SU-DHL-6 (cell line): ENCODE results near the gene DIP2C.

Experiments
- H2AFZ ChIP-seq: fragments of 200-600 bp; sonication (generic); 2 replicates; pipeline ENCODE4 v1.6.1; 2014; ENCODE audit warnings: low read depth, mild to moderate bottlenecking, moderate library complexity, mixed read lengths, antibody characterized with exemption, low read length; ENCODE audit not compliant: severe bottlenecking
- H3F3A ChIP-seq: fragments of 200-600 bp; shearing (Covaris generic); 2 replicates; pipeline ENCODE4 v1.6.0; 2016; ENCODE audit warnings: antibody characterized with exemption, mild to moderate bottlenecking; ENCODE audit not compliant: insufficient read depth
- H3K27ac ChIP-seq: fragments of 200-600 bp; sonication (generic); 2 replicates; pipeline ENCODE4 v1.5.1; 2016; ENCODE audit warnings: low read depth, mild to moderate bottlenecking, low read length, moderate library complexity, mixed read lengths
- H3K27me3 ChIP-seq: fragments of 200-600 bp; sonication (generic), shearing (Covaris generic); 2 replicates; pipeline ENCODE4 v1.6.0; 2014; ENCODE audit warnings: mild to moderate bottlenecking, low read length
- H3K36me3 ChIP-seq: fragments of 200-600 bp; sonication (generic); 2 replicates; pipeline ENCODE4 v1.6.1; 2014; ENCODE audit warnings: mild to moderate bottlenecking, low read length, mixed read lengths
- H3K4me2 ChIP-seq: fragments of 300-600, 200-600 bp; shearing (Covaris generic), sonication (generic); 2 replicates; pipeline ENCODE4 v1.6.0; 2014; ENCODE audit warnings: low read length, low read depth, mild to moderate bottlenecking; ENCODE audit not compliant: poor library complexity, severe bottlenecking
- H3K4me3 ChIP-seq: fragments of 200-600 bp; sonication (generic); 2 replicates; pipeline ENCODE4 v1.5.1; 2014; ENCODE audit warnings: antibody characterized with exemption, low read length, mild to moderate bottlenecking, mixed read lengths; ENCODE audit not compliant: insufficient read depth, poor library complexity, severe bottlenecking
- H3K79me2 ChIP-seq: fragments of 200-600 bp; sonication (generic); 2 replicates; pipeline ENCODE4 v1.6.1; 2014; ENCODE audit warnings: mild to moderate bottlenecking, low read length, moderate library complexity; ENCODE audit not compliant: insufficient read depth
- H3K9ac ChIP-seq: fragments of 200-600 bp; sonication (generic); 2 replicates; pipeline ENCODE4 v1.7.0; 2014; ENCODE audit warnings: mild to moderate bottlenecking, low read length
- H3K9me2 ChIP-seq: fragments of 200-600 bp; sonication (generic); replicated peaks from 2 replicates; pipeline ENCODE4 v1.6.1; 2014; ENCODE audit warnings: low read length; ENCODE audit not compliant: insufficient read depth
- H3K9me3 ChIP-seq: fragments of 200-600 bp; sonication (generic); 2 replicates; pipeline ENCODE4 v1.6.1; 2014; ENCODE audit warnings: low read length, mixed read lengths; ENCODE audit not compliant: insufficient read depth
- H4K20me1 ChIP-seq: fragments of 200-600 bp; sonication (generic); 2 replicates; pipeline ENCODE4 v1.6.1; 2014; ENCODE audit warnings: low read depth, mild to moderate bottlenecking, antibody characterized with exemption, low read length, moderate library complexity, mixed read lengths
- CTCF ChIP-seq: fragments of 200-600 bp; sonication (generic); IDR thresholded peaks from one replicate; pipeline ENCODE4 v1.5.1; 2017; ENCODE audit warnings: antibody characterized with exemption, mild to moderate bottlenecking, low read length, moderate library complexity; ENCODE audit not compliant: insufficient read depth, poor library complexity, severe bottlenecking
- EZH2phosphoT487 ChIP-seq: fragments of 200-600 bp; sonication (generic), shearing (Covaris generic); conservative IDR thresholded peaks from 2 replicates; pipeline ENCODE4 v1.6.1; 2018; ENCODE audit warnings: mild to moderate bottlenecking, antibody characterized with exemption, low read length, moderate library complexity, mixed read lengths

DIP2C gene

DNA sequence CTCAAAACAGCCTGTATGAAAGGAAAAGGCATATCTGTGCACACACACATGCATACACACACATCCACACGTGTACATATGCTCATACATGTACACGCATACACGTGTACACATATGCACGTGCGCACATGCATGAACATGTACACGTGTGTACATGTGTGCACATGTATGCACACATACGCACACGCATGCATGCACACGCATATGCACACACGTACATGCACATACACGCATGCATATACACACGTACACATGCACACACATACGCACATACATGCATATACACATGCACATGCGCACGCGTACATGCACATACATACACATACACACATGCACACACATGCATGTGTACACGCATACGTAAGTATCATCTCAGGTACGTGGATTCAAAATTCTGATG lies 19.4 kb downstream of the DIP2C start:
- no peak for TF ChIP-seq CTCF
- Histone ChIP-seq H3F3A (no peaks in the 10 kb centered on the region), H4K20me1 (no peaks in the 10 kb centered on the region), H3K4me2 (no peak overlapping the region), H3K27ac (no peak overlapping the region), H3K79me2 (no peaks in the 10 kb centered on the region), H3K4me3 (no peak overlapping the region), H3K9me2 (no peaks in the 10 kb centered on the region), H3K9me3 (peaks cover 9% of the 10 kb centered on the region; the same call in 1 of the 2 replicates), H3K36me3 (no peaks in the 10 kb centered on the region), H3K9ac (no peak overlapping the region), H3K27me3 (no peaks in the 10 kb centered on the region), H2AFZ (no peak overlapping the region)

GRCh38 chr10:668786-669485 lies 20.5 kb downstream of the DIP2C start:
- no peak for TF ChIP-seq CTCF
- TF ChIP-seq EZH2phosphoT487 = no peak
- Histone ChIP-seq H3K79me2 (no peaks in the 10 kb centered on the region), H4K20me1 (no peaks in the 10 kb centered on the region)

DNA sequence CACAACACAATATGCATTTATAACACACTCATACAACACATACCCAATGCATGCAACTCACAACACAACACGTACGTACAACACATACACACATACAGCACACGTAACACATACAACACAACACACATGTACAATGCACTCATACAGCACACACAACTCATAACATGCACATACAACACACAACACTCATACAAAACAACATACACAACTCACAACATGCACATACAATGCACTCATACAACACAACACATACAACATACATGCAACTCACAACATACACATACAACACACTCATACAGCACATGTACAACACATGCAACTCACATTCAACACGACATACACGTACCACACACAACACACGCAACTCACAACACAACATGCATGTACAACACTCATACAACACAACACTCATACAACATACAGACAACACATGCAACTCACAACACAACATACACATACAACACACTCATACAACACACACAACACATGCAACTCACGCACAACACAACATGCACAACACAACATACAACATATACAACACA lies 21.8 kb downstream of the DIP2C start:
- H3K9me2 ChIP-seq = no peaks in the 10 kb centered on the region
- H3K4me3 ChIP-seq = no peak overlapping the region
- peaks cover 9% of the 10 kb centered on the region; the same call in 1 of the 2 replicates for H3K9me3 ChIP-seq
- H3K4me2 ChIP-seq = no peak overlapping the region
- H3F3A ChIP-seq = no peaks in the 10 kb centered on the region
- H3K36me3 ChIP-seq = no peaks in the 10 kb centered on the region
- no peaks in the 10 kb centered on the region for H3K79me2 ChIP-seq
- no peak overlapping the region for H3K27ac ChIP-seq
- no peaks in the 10 kb centered on the region for H3K27me3 ChIP-seq
- H2AFZ ChIP-seq = no peak overlapping the region
- no peak overlapping the region for H3K9ac ChIP-seq
- TF ChIP-seq EZH2phosphoT487 (no peak), CTCF (no peak)
- no peaks in the 10 kb centered on the region for H4K20me1 ChIP-seq

More at GRCh38 chr10:668786-669485, 20.5 kb downstream of the DIP2C start:
- Histone ChIP-seq H3K36me3 (no peaks in the 10 kb centered on the region), H2AFZ (no peak overlapping the region), H3K27me3 (no peaks in the 10 kb centered on the region), H3K9me3 (peaks cover 9% of the 10 kb centered on the region; the same call in 1 of the 2 replicates), H3K4me3 (no peak overlapping the region), H3K27ac (no peak overlapping the region), H3F3A (no peaks in the 10 kb centered on the region), H3K9ac (no peak overlapping the region), H3K4me2 (no peak overlapping the region), H3K9me2 (no peaks in the 10 kb centered on the region)
